IPS DF 6.9 (cell line): ENCODE data around the gene GZMB.
A peak's percentile ranks its signal among the peaks of the same experiment; 100 is the strongest.
"Not testable (repeated sequence)": the region's sequence is repeated elsewhere in the genome, so short reads cannot be mapped to it uniquely, and the experiment has no call there.

Source experiments
- DNase-seq: peaks from one replicate; pipeline ENCODE4 v3.0.0-alpha.2; 2013; ENCODE audit warnings: low read depth, low spot score
- H3K27ac ChIP-seq: one replicate; pipeline ENCODE4 v1.5.1; 2013; ENCODE audit warnings: low read length, control low read depth
- H3K27me3 ChIP-seq: 2 replicates; pipeline ENCODE4 v1.6.1; 2013; ENCODE audit warnings: mild to moderate bottlenecking, low read length; ENCODE audit not compliant: control insufficient read depth, insufficient read depth
- H3K36me3 ChIP-seq: 2 replicates; pipeline ENCODE4 v1.6.1; 2013; ENCODE audit warnings: low read length; ENCODE audit not compliant: control insufficient read depth, insufficient read depth
- H3K4me1 ChIP-seq: 2 replicates; pipeline ENCODE4 v1.6.1; 2013; ENCODE audit warnings: low read length; ENCODE audit not compliant: control insufficient read depth, insufficient read depth
- H3K4me3 ChIP-seq: 2 replicates; pipeline ENCODE4 v1.5.1; 2013; ENCODE audit warnings: mild to moderate bottlenecking, low read length
- H3K9me3 ChIP-seq: 2 replicates; pipeline ENCODE4 v1.6.1; 2013; ENCODE audit warnings: low read length, inconsistent platforms; ENCODE audit not compliant: control insufficient read depth, insufficient read depth
- WGBS: extraction: QIAGEN DNeasy Blood & Tissue Kit; methylation state at CpG from one replicate; pipeline ENCODE4 v1.1.7; 2013; ENCODE audit warnings: mixed read lengths, missing lambda C conversion rate; ENCODE audit not compliant: insufficient read length, insufficient coverage; 5-methylcytosine and 5-hydroxymethylcytosine counted together

Gene GZMB

DNA sequence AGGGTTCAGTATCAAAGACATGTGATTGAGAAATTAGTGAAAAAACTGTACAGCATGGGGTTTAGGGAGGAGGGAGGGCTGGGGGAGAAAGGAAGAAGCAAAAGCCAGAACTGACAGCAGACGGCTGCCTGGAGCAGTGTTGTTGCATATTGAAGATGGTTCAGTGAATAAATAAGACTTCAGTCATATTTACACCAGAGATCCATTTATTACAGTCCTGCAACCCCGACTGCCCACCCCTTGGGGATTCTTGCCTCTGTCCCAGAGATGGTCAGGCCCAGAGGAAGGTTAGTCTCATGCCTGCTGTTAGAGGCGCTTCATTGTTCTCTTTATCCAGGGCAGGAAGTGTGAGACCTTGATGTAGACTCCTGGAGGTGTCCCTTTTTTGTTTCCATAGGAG, 27.7 kb downstream of the GZMB start:
- no peaks in the 10 kb centered on the region for H3K27me3 ChIP-seq
- no peak overlapping the region for H3K27ac ChIP-seq
- H3K4me3 ChIP-seq, result no peak overlapping the region
- no peaks in the 10 kb centered on the region for H3K36me3 ChIP-seq
- no peaks in the 10 kb centered on the region for H3K4me1 ChIP-seq
- WGBS, result no CpG with 5 or more reads among the region's 3 CpGs
- no peaks in the 10 kb centered on the region for H3K9me3 ChIP-seq
- DNase-seq, result no peak

GRCh38 chr14:24605435-24606190, 28.4 kb downstream of the GZMB start:
- H3K27me3 ChIP-seq, result no peaks in the 10 kb centered on the region
- H3K4me1 ChIP-seq, result no peaks in the 10 kb centered on the region
- no peak overlapping the region for H3K27ac ChIP-seq
- DNase-seq, result peak; percentile 18
- H3K36me3 ChIP-seq, result no peaks in the 10 kb centered on the region
- H3K4me3 ChIP-seq, result no peak overlapping the region
- H3K9me3 ChIP-seq, result no peaks in the 10 kb centered on the region
- WGBS, result no CpG with 5 or more reads among the region's 3 CpGs

GRCh38 chr14:24597403-24597802, 36.6 kb downstream of the GZMB start:
- H3K27me3 ChIP-seq, result no peaks in the 10 kb centered on the region
- no peak overlapping the region for H3K4me3 ChIP-seq
- H3K36me3 ChIP-seq, result no peaks in the 10 kb centered on the region
- DNase-seq, result no peak
- H3K9me3 ChIP-seq, result no peaks in the 10 kb centered on the region
- H3K4me1 ChIP-seq, result no peaks in the 10 kb centered on the region
- no peak overlapping the region for H3K27ac ChIP-seq

GRCh38 chr14:24595073-24595808, 38.7 kb downstream of the GZMB start:
- DNase-seq, result no peak
- no peaks in the 10 kb centered on the region for H3K9me3 ChIP-seq
- WGBS, result no CpG with 5 or more reads among the region's 3 CpGs

DNA sequence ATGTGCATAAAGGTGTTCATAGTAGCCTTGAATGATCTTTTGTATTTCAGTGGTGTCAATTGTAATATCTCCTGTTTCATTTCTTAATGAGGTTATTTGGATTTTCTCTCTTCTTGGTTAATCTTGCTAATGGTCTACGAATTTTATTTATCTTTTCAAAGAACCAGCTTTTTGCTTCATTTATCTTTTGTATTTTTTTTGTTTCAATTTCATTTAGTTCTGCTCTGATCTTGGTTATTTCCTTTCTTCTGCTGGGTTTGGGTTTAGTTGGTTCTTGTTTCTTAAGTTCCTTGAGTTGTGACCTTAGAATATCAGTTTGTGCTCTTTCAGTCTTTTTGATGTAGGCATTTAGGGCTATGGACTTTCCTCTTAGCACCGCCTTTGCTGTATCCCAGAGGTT, 43.0 kb downstream of the GZMB start:
- H3K27ac ChIP-seq, H3K4me3 ChIP-seq, H3K27me3 ChIP-seq, H3K4me1 ChIP-seq, H3K9me3 ChIP-seq, H3K36me3 ChIP-seq, DNase-seq: not testable (repeated sequence)
- WGBS, result no CpG with 5 or more reads among the region's 2 CpGs

More at GRCh38 chr14:24595073-24595808, 38.7 kb downstream of the GZMB start:
- no peak overlapping the region for H3K27ac ChIP-seq
- H3K36me3 ChIP-seq, result no peaks in the 10 kb centered on the region
- H3K4me1 ChIP-seq, result no peaks in the 10 kb centered on the region
- no peak overlapping the region for H3K4me3 ChIP-seq
- no peaks in the 10 kb centered on the region for H3K27me3 ChIP-seq

GRCh38 chr14:24584402-24584801, 49.6 kb downstream of the GZMB start:
- H3K27me3 ChIP-seq, H3K27ac ChIP-seq, H3K36me3 ChIP-seq, H3K4me3 ChIP-seq, H3K9me3 ChIP-seq, DNase-seq, H3K4me1 ChIP-seq: not testable (repeated sequence)
- no CpG with 5 or more reads among the region's 3 CpGs for WGBS
